GM21447 (cell line): Measurements from ENCODE around the gene AGAP9.
"Not testable (repeated sequence)": the region's sequence is repeated elsewhere in the genome, so short reads cannot be mapped to it uniquely, and the experiment has no call there.

Experiments used
- ATAC-seq: cut with Tn5 transposase; IDR thresholded peaks from one replicate; pipeline ENCODE4 v1.9.1; 2021; ENCODE audit not compliant: unreplicated experiment

AGAP9 gene

GRCh38 chr10:47523475-47523874, at the start of gene AGAP9:
Gene AGAP9, minus strand, starts transcription at chr10:47523638. Its CDS starts 112 bp downstream, at chr10:47523526.
- not testable (repeated sequence) for ATAC-seq

- not testable (repeated sequence) for ATAC-seq
Observed at GRCh38 chr10:47571138-47571912, 47.9 kb upstream of the AGAP9 start.

- ATAC-seq: not testable (repeated sequence)
Observed at GRCh38 chr10:47566757-47567156, 43.3 kb upstream of the AGAP9 start.

- ATAC-seq: not testable (repeated sequence)
Observed at GRCh38 chr10:47566108-47566699, 42.8 kb upstream of the AGAP9 start.

- ATAC-seq: not testable (repeated sequence)
Observed at GRCh38 chr10:47565517-47565920, 42.1 kb upstream of the AGAP9 start.

GRCh38 chr10:47564953-47565352, 41.5 kb upstream of the AGAP9 start:
- not testable (repeated sequence) for ATAC-seq

- ATAC-seq: not testable (repeated sequence)
Observed at GRCh38 chr10:47564318-47564717, 40.9 kb upstream of the AGAP9 start.

- ATAC-seq: not testable (repeated sequence)
Observed at GRCh38 chr10:47560452-47560851, 37.0 kb upstream of the AGAP9 start.

- ATAC-seq: not testable (repeated sequence)
Observed at GRCh38 chr10:47559718-47560308, 36.4 kb upstream of the AGAP9 start.

GRCh38 chr10:47558109-47558508, 34.7 kb upstream of the AGAP9 start:
- ATAC-seq: not testable (repeated sequence)

- ATAC-seq: not testable (repeated sequence)
Observed at GRCh38 chr10:47557616-47558015, 34.2 kb upstream of the AGAP9 start.

GRCh38 chr10:47555334-47555733, 31.9 kb upstream of the AGAP9 start:
- ATAC-seq: not testable (repeated sequence)

- not testable (repeated sequence) for ATAC-seq
Observed at GRCh38 chr10:47554552-47554951, 31.1 kb upstream of the AGAP9 start.

- not testable (repeated sequence) for ATAC-seq
Observed at GRCh38 chr10:47553860-47554247, 30.4 kb upstream of the AGAP9 start.

GRCh38 chr10:47553214-47553859, 29.9 kb upstream of the AGAP9 start:
- peak; percentile 80 for ATAC-seq

- peak; percentile 45 for ATAC-seq
Observed at GRCh38 chr10:47552719-47553118, 29.3 kb upstream of the AGAP9 start.

GRCh38 chr10:47547286-47547685, 23.8 kb upstream of the AGAP9 start:
- not testable (repeated sequence) for ATAC-seq

- not testable (repeated sequence) for ATAC-seq
Observed at GRCh38 chr10:47536430-47536829, 13.0 kb upstream of the AGAP9 start.

GRCh38 chr10:47502313-47502712, 21.1 kb downstream of the AGAP9 start:
- not testable (repeated sequence) for ATAC-seq

GRCh38 chr10:47494226-47494625, 29.2 kb downstream of the AGAP9 start:
- ATAC-seq: not testable (repeated sequence)

GRCh38 chr10:47491600-47491999, 31.8 kb downstream of the AGAP9 start, which contains the start of gene FAM25G:
Gene FAM25G, minus strand, starts transcription at chr10:47491700. Its CDS starts 26 bp downstream, at chr10:47491674.
- ATAC-seq: not testable (repeated sequence)
